ENCODE results near the gene GSTK1. TPM values are rescaled to one million over a fixed set of nuclear protein-coding genes. Genes with fewer than 3 reads are reported as not detected.

The GSTK1 gene
- total RNA-seq, 2 experiments from 2014 or later: 245 to 259 TPM

GRCh38 chr7:143304938-143305337 lies 41.7 kb downstream of the GSTK1 start:
- no peak for ATAC-seq (ENCODE audit: poor library complexity)
- H3K27ac ChIP-seq (ENCODE audit: low read depth in 1 of 2, low read length in 2 of 2): no peak overlapping the region
- no peak for TF ChIP-seq CTCF (IDR thresholded peaks at IDR 0.05)
- Mint-ChIP-seq H3K27me3 (no peaks in the 10 kb centered on the region), H3K9me3 (no peaks in the 10 kb centered on the region), H3K27ac (peak overlapping the region; percentile 5), H3K4me1 (ENCODE audit: low read depth) (peaks cover 25% of the 10 kb centered on the region), H3K4me3 (no peak overlapping the region), H3K36me3 (ENCODE audit: low read depth) (peaks cover 82% of the 10 kb centered on the region)
- no peaks in the 10 kb centered on the region for H3K9me3 ChIP-seq (ENCODE audit: control insufficient read depth in 1 of 2, insufficient read depth in 1 of 2, low read length in 2 of 2)
- CTCF ChIA-PET: interaction anchor here (0.6 to 2.4 kb wide), 5 partner anchors 13 to 90 kb away, joined by 3 to 27 read pairs (median 4); partner anchors contain the start of gene GSTK1
- no peak overlapping the region for H3K4me3 ChIP-seq (ENCODE audit: low read length)
- no peak for DNase-seq
- no peaks in the 10 kb centered on the region for H3K27me3 ChIP-seq (ENCODE audit: control insufficient read depth in 1 of 2, insufficient read depth in 2 of 2, low read length in 2 of 2)
- H3K36me3 ChIP-seq (ENCODE audit: insufficient read depth, low read length): peaks cover 79% of the 10 kb centered on the region
- intact Hi-C loops (cut with DNase I, micrococcal nuclease): loop anchor here (1.0 to 10.0 kb wide), 5 partner anchors 65 to 300 kb away; partner anchors contain the start of gene EPHA1 (in 1 of the 2)
- peaks cover 15% of the 10 kb centered on the region for H3K4me1 ChIP-seq (ENCODE audit: insufficient read depth, low read length)
- POLR2A ChIA-PET: interaction anchor here (0.5 to 2.0 kb wide), 5 partner anchors 17 to 496 kb away, joined by 4 to 5 read pairs (median 4); partner anchors contain the start of gene CASP2

- H3K27ac ChIP-seq (ENCODE audit: low read depth in 1 of 2, low read length in 2 of 2): no peak overlapping the region
- Mint-ChIP-seq H3K36me3 (ENCODE audit: low read depth) (peaks cover 76% of the 10 kb centered on the region), H3K4me1 (ENCODE audit: low read depth) (peaks cover 25% of the 10 kb centered on the region), H3K27me3 (no peaks in the 10 kb centered on the region), H3K4me3 (no peak overlapping the region), H3K9me3 (no peaks in the 10 kb centered on the region), H3K27ac (peak overlapping the region; percentile 5)
- ATAC-seq (ENCODE audit: poor library complexity) (peak; percentile 74), DNase-seq (peak; percentile 53 to 81 (median 65))
- CTCF ChIA-PET: interaction anchor here (0.7 to 2.4 kb wide), 5 partner anchors 12 to 91 kb away, joined by 3 to 27 read pairs (median 4); partner anchors contain the start of gene GSTK1
- POLR2A ChIA-PET: interaction anchor here (1.3 to 2.0 kb wide), 4 partner anchors 18 to 497 kb away, joined by 4 to 5 read pairs (median 4); partner anchors contain the start of gene CASP2
- TF ChIP-seq CTCF (IDR thresholded peaks at IDR 0.05): peak; percentile 64
- H3K27me3 ChIP-seq (ENCODE audit: control insufficient read depth in 1 of 2, insufficient read depth in 2 of 2, low read length in 2 of 2): no peaks in the 10 kb centered on the region
- H3K9me3 ChIP-seq (ENCODE audit: control insufficient read depth in 1 of 2, insufficient read depth in 1 of 2, low read length in 2 of 2): peaks cover 0 to 4% of the 10 kb centered on the region in 2 experiments
- H3K36me3 ChIP-seq (ENCODE audit: insufficient read depth, low read length): peaks cover 73% of the 10 kb centered on the region
- intact Hi-C loops (cut with DNase I, micrococcal nuclease): loop anchor here (1.0 to 10.0 kb wide), 4 partner anchors 65 to 301 kb away; partner anchors contain the start of gene EPHA1 (in 1 of the 2)
- H3K4me1 ChIP-seq (ENCODE audit: insufficient read depth, low read length): peaks cover 17% of the 10 kb centered on the region
- no peak overlapping the region for H3K4me3 ChIP-seq (ENCODE audit: low read length)
These were observed 42.3 kb downstream of the GSTK1 start for GRCh38 chr7:143305423-143306070.

GRCh38 chr7:143308632-143309031 lies 45.4 kb downstream of the GSTK1 start:
- Mint-ChIP-seq H3K36me3 (ENCODE audit: low read depth) (peaks cover 48% of the 10 kb centered on the region), H3K4me3 (no peak overlapping the region), H3K27me3 (no peaks in the 10 kb centered on the region), H3K9me3 (no peaks in the 10 kb centered on the region), H3K27ac (peak overlapping the region; percentile 6), H3K4me1 (ENCODE audit: low read depth) (peaks cover 37% of the 10 kb centered on the region)
- Histone ChIP-seq H3K36me3 (ENCODE audit: insufficient read depth, low read length) (peaks cover 43% of the 10 kb centered on the region), H3K4me3 (ENCODE audit: low read length) (no peak overlapping the region), H3K27me3 (ENCODE audit: control insufficient read depth in 1 of 2, insufficient read depth in 2 of 2, low read length in 2 of 2) (no peaks in the 10 kb centered on the region), H3K4me1 (ENCODE audit: insufficient read depth, low read length) (peaks cover 27% of the 10 kb centered on the region), H3K27ac (ENCODE audit: low read depth in 1 of 2, low read length in 2 of 2) (no peak overlapping the region), H3K9me3 (ENCODE audit: control insufficient read depth in 1 of 2, insufficient read depth in 1 of 2, low read length in 2 of 2) (peaks cover 0 to 7% of the 10 kb centered on the region in 2 experiments)
- no peak for ATAC-seq (ENCODE audit: poor library complexity)
- ChIA-PET POLR2A (interaction anchor here (0.6 to 1.6 kb wide), 4 partner anchors 21 to 67 kb away, joined by 3 to 8 read pairs (median 4); partner anchors contain the start of gene CASP2), CTCF (interaction anchor here (0.9 to 3.1 kb wide), 2 partner anchors 37 to 68 kb away, joined by 3 to 17 read pairs; no protein-coding TSS in a partner anchor)
- DNase-seq: no peak
- TF ChIP-seq CTCF (IDR thresholded peaks at IDR 0.05): no peak
- intact Hi-C loops (cut with DNase I, micrococcal nuclease): loop anchor here (5.0 to 10.0 kb wide), 3 partner anchors 69 to 304 kb away; partner anchors contain the start of gene EPHA1 (in 1 of the 2)
